HG03520 (cell line): ENCODE results near the gene NSMCE4A.
"Not testable (repeated sequence)": the region's sequence is repeated elsewhere in the genome, so short reads cannot be mapped to it uniquely, and the experiment has no call there.

Source experiments
- ATAC-seq: cut with Tn5 transposase; IDR thresholded peaks from one replicate; pipeline ENCODE4 v1.9.1; 2021; ENCODE audit warnings: mild to moderate bottlenecking, moderate library complexity; ENCODE audit not compliant: unreplicated experiment

NSMCE4A gene, protein sequence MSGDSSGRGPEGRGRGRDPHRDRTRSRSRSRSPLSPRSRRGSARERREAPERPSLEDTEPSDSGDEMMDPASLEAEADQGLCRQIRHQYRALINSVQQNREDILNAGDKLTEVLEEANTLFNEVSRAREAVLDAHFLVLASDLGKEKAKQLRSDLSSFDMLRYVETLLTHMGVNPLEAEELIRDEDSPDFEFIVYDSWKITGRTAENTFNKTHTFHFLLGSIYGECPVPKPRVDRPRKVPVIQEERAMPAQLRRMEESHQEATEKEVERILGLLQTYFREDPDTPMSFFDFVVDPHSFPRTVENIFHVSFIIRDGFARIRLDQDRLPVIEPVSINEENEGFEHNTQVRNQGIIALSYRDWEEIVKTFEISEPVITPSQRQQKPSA

DNA sequence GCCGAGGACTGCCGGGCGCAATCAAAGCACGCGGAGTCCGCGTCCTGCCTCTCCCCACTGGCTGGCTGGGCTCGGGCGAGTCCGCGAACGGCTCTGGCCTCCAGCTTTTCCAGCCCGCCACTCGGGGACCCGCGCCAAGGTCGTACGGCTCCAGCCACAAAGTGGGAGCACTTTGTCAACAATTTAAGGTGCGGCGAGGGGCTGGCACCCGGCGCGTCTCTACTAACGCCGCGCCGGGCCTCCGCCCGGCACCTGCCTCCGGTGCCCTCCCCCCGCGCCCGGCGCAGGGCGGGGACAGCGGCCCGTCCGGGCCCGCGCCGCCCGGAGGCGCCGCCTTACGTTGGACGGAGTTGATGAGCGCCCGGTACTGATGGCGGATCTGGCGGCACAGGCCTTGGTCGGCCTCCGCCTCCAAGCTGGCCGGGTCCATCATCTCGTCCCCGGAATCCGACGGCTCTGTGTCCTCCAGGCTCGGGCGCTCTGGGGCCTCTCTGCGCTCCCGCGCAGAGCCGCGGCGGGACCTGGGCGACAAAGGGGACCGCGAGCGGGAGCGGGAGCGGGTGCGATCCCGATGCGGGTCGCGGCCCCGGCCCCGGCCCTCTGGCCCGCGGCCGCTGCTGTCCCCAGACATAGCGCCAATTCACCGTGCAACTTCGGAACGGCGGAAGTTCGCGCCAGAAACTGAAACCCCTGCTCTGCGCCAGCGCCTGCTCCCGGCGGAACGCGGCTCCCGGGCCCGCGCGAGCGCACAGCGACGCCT lies at the start of gene NSMCE4A:
Gene NSMCE4A, minus strand, starts transcription at position 683 of the 760 bp plus-strand sequence. Its CDS starts 52 bp downstream, at position 631.
- ATAC-seq, result peak; percentile 73

- ATAC-seq, result not testable (repeated sequence)
Measured at GRCh38 chr10:122023257-122023656, 48.2 kb upstream of the NSMCE4A start.

DNA sequence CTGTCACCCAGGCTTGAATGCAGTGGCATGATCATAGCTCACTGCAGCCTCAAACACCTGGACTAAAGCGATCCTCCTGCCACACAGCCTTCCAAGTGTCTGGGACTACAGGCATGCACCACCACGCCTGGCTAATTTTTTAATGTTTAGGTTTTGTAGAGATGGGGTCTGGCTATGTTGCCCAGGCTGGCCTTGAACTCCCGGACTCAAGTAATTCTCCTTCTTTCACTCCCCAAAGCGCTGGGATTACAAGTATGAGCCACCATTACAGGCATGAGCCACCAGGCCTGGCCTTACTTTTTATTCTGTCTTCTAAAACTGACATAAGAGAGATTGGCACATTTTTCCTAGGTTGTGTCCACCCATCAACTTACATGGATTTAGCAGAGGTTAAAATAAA lies 47.3 kb upstream of the NSMCE4A start:
- ATAC-seq, result no peak

DNA sequence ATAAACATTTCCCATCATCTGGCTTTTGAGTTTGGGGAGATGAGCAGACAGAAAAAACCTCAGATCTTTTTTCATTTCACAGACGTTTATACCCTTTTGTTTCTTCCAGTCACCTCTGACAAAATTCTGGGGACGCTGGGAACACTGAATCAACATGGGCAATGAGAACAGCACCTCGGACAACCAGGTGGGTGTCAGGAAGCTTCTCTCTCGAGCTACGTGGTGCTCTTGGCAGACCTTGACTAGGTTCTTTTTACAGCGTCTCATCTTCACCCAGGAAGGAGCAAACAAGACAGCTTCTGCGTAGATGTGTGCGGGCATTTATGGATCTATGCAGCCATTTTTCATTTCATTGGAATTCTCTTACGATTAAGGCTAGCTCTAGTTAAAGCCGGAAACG lies 46.8 kb upstream of the NSMCE4A start:
- ATAC-seq, result no peak

DNA sequence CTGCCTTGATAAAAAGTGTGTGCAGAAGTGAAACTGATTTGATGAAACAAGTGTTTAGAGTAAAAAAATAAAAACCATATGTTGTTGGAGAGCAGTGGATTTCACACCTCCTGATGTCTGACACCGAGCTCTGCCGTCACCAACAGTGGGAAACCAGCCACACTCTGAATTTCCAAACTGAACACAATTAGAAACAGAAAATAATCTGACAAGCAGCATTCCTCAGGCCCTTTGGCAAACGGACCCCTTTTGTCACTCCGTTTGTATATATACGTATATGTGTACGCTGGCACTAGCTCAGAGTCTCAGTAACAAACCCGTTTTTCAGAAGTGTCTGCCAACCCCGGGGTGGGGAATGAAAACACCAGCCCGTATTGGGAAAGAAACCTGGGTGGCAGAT lies 46.4 kb upstream of the NSMCE4A start:
- ATAC-seq, result no peak

- no peak for ATAC-seq
Measured at GRCh38 chr10:122020226-122020625, 45.2 kb upstream of the NSMCE4A start.

DNA sequence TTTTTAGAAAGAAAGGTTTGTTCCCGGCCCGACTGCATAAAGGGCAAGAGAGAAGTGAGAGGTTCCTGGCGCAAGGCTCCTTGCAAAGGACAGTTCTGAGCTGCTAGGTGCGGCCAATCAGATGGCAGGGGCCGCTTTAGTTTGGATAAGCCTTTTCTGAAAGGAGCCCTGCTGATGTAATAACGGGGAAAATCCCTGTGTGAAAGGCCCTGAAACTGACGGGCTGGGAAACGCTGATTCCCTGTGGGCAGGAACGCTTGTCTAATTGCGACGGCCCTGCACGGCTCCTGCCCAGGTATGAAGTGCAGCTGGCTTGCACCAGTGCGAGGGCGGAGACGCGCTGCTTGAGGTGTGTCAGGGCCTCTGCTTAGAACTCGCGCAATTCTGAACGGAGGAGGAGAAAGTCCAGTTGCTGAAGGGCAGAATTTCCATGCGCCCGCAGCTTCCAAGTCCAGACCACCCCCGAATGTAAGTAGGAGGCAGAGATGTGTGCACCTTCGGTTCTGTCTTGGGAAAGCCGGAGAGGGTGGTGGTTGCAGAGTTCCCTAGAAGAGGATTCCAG lies 44.5 kb upstream of the NSMCE4A start:
- no peak for ATAC-seq

GRCh38 chr10:122018951-122019413 lies 44.0 kb upstream of the NSMCE4A start:
- no peak for ATAC-seq

DNA sequence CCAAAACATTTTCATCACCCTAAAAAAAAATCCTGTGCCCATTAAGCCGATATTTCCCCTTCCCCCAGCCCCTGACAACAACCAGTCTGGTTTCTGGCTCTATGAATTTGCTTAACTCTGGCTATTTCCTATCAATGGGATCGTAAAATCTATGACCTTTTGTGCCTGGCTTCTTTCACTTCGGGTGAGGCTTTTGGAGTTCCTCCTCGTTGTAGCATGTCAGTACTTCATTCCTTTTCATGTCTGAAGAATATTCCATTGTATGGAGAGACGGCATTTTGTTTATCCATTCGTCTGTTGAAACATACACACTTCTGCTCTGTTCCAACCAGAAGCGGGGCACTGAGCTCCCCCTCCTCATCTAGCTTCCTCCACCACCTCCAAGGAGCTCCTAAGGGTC lies 43.5 kb upstream of the NSMCE4A start:
- ATAC-seq, result no peak

DNA sequence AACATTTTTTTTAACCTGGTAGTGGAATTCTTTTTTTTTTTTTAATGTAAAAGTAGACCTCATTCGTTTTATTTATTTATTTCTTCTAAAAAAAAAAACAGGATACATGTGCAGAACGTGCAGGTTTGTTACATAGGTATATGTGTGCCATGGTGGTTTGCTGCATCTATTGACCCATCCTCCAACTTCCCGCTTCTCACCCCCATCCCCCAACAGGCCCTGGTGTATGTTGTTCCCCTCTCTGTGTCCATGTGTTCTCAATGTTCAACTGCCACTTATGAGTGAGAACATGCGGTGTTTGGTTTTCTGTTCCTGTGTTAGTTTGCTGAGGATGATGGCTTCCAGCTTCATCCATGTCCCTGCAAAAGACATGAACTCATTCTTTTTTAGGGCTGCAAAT lies 42.9 kb upstream of the NSMCE4A start:
- not testable (repeated sequence) for ATAC-seq

- no peak for ATAC-seq
Measured at GRCh38 chr10:122014652-122015248, 39.7 kb upstream of the NSMCE4A start.

DNA sequence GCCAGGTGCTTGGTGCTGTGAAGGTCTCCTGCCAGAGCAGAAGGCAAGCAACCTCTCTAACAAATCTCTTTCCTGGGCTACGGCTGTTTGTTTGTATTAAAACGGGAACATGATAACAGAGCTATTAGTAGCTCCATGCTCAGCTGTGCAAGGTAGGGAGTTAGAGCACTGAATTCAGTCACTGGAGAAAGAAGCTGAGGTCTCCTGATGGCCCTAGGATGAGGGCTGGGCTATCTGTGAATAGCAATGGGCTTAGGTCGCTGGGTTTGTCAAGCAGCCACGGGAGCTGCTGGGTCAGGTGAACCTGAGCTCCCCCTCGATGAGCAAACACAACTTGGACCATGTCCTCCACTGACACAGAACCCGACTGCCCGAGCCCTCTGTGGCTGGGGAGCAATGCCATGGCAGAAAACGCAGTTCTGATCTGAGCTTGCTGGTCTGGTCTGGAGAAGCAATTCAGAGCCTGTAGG lies 38.3 kb upstream of the NSMCE4A start:
- no peak for ATAC-seq

DNA sequence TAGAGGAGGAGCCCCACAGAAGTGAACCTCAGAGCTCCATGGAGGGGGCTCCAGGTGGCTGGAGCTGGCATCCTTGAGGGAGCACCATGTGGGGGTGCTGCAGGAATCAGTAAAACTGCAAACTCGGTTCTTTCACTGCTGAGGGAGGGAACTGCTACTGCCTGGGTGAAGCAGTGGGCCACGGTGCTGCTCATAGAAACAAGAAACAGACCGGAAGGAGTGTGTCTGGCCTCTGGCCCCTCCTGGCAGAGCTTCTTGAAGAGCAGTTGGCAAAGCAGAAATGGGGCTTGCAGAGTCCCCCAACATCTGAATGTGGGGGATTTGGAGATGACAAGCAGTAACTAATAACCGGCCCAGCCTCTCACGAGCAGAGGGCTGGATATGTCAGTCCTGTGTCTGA lies 37.7 kb upstream of the NSMCE4A start:
- ATAC-seq, result no peak

- no peak for ATAC-seq
Measured at GRCh38 chr10:122010405-122011050, 35.5 kb upstream of the NSMCE4A start.

- ATAC-seq, result no peak
Measured at GRCh38 chr10:122007415-122007814, 32.4 kb upstream of the NSMCE4A start.

GRCh38 chr10:122001698-122002097 lies 26.7 kb upstream of the NSMCE4A start:
- ATAC-seq, result no peak

GRCh38 chr10:121999301-121999700 lies 24.3 kb upstream of the NSMCE4A start:
- no peak for ATAC-seq

GRCh38 chr10:121998462-121998861 lies 23.4 kb upstream of the NSMCE4A start:
- no peak for ATAC-seq

GRCh38 chr10:121994429-121994941 lies 19.5 kb upstream of the NSMCE4A start:
- ATAC-seq, result no peak

GRCh38 chr10:121991727-121992126 lies 16.7 kb upstream of the NSMCE4A start:
- ATAC-seq, result not testable (repeated sequence)
